Stomach smooth muscle (tissue), 2 donors: ENCODE results near the gene PASK.

Experiments used
- H3K27ac ChIP-seq: one replicate; pipeline ENCODE4 v1.7.0; 2013; ENCODE audit warnings: mild to moderate bottlenecking, low read length, inconsistent platforms
- H3K27me3 ChIP-seq, 2 donors: one replicate each; pipeline ENCODE4 v1.7.0; 2013; ENCODE audit warnings: low read length in 2 of 2; ENCODE audit not compliant: insufficient read depth in 2 of 2, control insufficient read depth in 1 of 2
- H3K36me3 ChIP-seq, 2 donors: one replicate each; pipeline ENCODE4 v1.7.0; 2013; ENCODE audit warnings: low read length in 2 of 2; ENCODE audit not compliant: control insufficient read depth in 2 of 2, insufficient read depth in 2 of 2
- H3K4me1 ChIP-seq: one replicate; pipeline ENCODE4 v1.7.0; 2013; ENCODE audit warnings: low read length; ENCODE audit not compliant: control insufficient read depth, insufficient read depth
- H3K4me3 ChIP-seq, 2 donors: one replicate each; pipeline ENCODE4 v1.7.0; 2013; ENCODE audit warnings: low read length in 2 of 2
- H3K9ac ChIP-seq, 2 donors: one replicate each; pipeline ENCODE4 v1.7.0; 2013; ENCODE audit warnings: low read length in 2 of 2, mild to moderate bottlenecking in 1 of 2
- H3K9me3 ChIP-seq, 2 donors: one replicate each; pipeline ENCODE4 v1.7.0; 2013; ENCODE audit warnings: low read length in 2 of 2; ENCODE audit not compliant: control insufficient read depth in 2 of 2
- donor health status: healthy.
- donor health status: Pancreatic carcinoma.

Gene PASK

DNA sequence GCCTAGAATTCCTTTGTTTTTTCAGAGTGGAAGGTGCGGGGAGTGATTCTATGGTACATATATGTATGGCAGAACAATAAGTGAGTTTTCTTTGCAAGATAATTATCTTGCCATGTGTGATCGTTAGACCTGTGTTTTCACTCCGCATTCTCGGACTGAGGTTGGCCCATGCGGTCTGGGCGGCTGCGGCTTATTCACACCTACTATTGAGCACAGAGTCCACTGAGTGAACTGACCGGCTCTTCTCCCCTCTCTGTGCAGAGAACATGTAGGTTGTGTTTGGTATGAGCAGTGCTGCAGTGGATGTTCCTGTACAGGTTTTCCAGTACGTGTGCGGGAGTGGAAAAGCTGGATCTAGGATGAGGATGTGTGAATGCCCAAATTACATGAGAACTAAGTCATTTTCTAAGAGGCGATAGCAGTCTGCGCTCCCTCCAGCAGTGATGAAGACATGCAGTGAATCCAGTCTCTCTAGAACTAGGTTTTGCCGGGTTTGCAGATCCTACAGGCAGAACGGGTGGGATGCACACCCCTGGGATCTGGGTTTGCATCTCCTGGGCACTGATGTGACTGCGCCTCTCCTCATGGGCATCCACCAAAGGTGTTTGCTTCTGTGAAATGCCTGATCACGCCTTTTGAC is 74.3 kb downstream of the PASK start:
- no peaks in the 10 kb centered on the region for H3K4me1 ChIP-seq
- H3K9me3 ChIP-seq = no peaks in the 10 kb centered on the region
- H3K4me3 ChIP-seq = no peak overlapping the region
- peaks cover 7 to 8% of the 10 kb centered on the region in 2 donors for H3K36me3 ChIP-seq
- H3K27ac ChIP-seq = no peak overlapping the region
- H3K27me3 ChIP-seq = peaks cover 0 to 2% of the 10 kb centered on the region in 2 donors
- H3K9ac ChIP-seq = no peak overlapping the region

- Histone ChIP-seq H3K9ac (no peak overlapping the region), H3K36me3 (peaks cover 7 to 8% of the 10 kb centered on the region in 2 donors), H3K27ac (no peak overlapping the region), H3K27me3 (peaks cover 0 to 2% of the 10 kb centered on the region in 2 donors), H3K4me3 (no peak overlapping the region), H3K4me1 (no peaks in the 10 kb centered on the region), H3K9me3 (no peaks in the 10 kb centered on the region)
Observed at GRCh38 chr2:241074065-241074818, 75.0 kb downstream of the PASK start.

GRCh38 chr2:241073166-241074064 is 75.9 kb downstream of the PASK start:
- H3K4me3 ChIP-seq = no peak overlapping the region
- H3K36me3 ChIP-seq = peaks cover 7 to 8% of the 10 kb centered on the region in 2 donors
- no peak overlapping the region for H3K9ac ChIP-seq
- no peaks in the 10 kb centered on the region for H3K9me3 ChIP-seq
- no peaks in the 10 kb centered on the region for H3K4me1 ChIP-seq
- H3K27ac ChIP-seq = no peak overlapping the region
- peaks cover 0 to 2% of the 10 kb centered on the region in 2 donors for H3K27me3 ChIP-seq

DNA sequence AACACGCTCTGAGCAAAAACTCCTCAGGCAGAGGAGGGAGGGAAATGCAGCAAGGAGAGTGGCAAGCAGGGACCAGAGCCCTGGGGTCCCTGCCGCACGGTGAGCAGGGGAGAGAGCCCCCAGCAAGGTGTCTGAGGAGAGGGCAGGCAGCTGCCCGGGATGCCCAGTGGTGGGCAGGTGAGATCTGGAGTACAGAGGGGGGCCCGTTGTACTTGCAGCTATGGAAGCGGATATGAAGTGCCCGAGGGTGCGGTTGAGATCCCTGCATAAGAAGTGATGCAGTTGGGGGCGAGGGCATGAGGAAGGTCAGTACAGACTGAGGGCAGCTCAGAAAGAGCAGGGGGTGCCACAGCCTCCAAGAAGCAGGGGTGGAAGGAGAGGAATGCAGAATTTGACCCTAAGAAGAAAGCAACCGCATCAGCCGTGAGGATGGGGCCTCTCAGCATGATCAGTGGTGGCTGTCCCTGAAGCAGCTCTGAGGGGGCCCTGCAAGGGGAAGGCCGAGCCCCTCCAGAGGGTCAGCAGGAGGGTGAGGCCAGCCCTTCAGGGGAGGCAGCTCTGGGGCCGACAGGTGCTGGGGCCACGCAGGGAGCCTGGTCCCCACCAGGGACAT is 76.6 kb downstream of the PASK start:
- Histone ChIP-seq H3K4me3 (no peak overlapping the region), H3K4me1 (no peaks in the 10 kb centered on the region), H3K9ac (no peak overlapping the region), H3K9me3 (no peaks in the 10 kb centered on the region), H3K27me3 (peaks cover 0 to 2% of the 10 kb centered on the region in 2 donors), H3K36me3 (peaks cover 7 to 8% of the 10 kb centered on the region in 2 donors), H3K27ac (no peak overlapping the region)

- Histone ChIP-seq H3K4me1 (no peaks in the 10 kb centered on the region), H3K36me3 (peaks cover 7 to 8% of the 10 kb centered on the region in 2 donors), H3K27ac (no peak overlapping the region), H3K9ac (no peak overlapping the region), H3K27me3 (peaks cover 0 to 2% of the 10 kb centered on the region in 2 donors), H3K9me3 (no peaks in the 10 kb centered on the region), H3K4me3 (no peak overlapping the region)
Observed at GRCh38 chr2:241072151-241072550, 77.1 kb downstream of the PASK start.

GRCh38 chr2:241071677-241072111 is 77.6 kb downstream of the PASK start:
- no peak overlapping the region for H3K4me3 ChIP-seq
- no peaks in the 10 kb centered on the region for H3K9me3 ChIP-seq
- H3K27me3 ChIP-seq = peaks cover 0 to 2% of the 10 kb centered on the region in 2 donors
- no peak overlapping the region for H3K9ac ChIP-seq
- H3K36me3 ChIP-seq = peaks cover 7 to 8% of the 10 kb centered on the region in 2 donors
- no peaks in the 10 kb centered on the region for H3K4me1 ChIP-seq
- no peak overlapping the region for H3K27ac ChIP-seq

GRCh38 chr2:241070811-241071676 is 78.2 kb downstream of the PASK start:
- H3K9ac ChIP-seq = no peak overlapping the region
- no peak overlapping the region for H3K27ac ChIP-seq
- H3K36me3 ChIP-seq = peaks cover 7 to 8% of the 10 kb centered on the region in 2 donors
- no peak overlapping the region for H3K4me3 ChIP-seq
- H3K9me3 ChIP-seq = no peaks in the 10 kb centered on the region
- H3K4me1 ChIP-seq = no peaks in the 10 kb centered on the region
- peaks cover 0 to 2% of the 10 kb centered on the region in 2 donors for H3K27me3 ChIP-seq

GRCh38 chr2:241070361-241070760 is 78.9 kb downstream of the PASK start:
- no peak overlapping the region for H3K27ac ChIP-seq
- no peak overlapping the region for H3K9ac ChIP-seq
- peaks cover 7 to 8% of the 10 kb centered on the region in 2 donors for H3K36me3 ChIP-seq

GRCh38 chr2:241069821-241070281 is 79.4 kb downstream of the PASK start:
- H3K27me3 ChIP-seq = peaks cover 0 to 8% of the 10 kb centered on the region in 2 donors
- H3K9ac ChIP-seq = no peak overlapping the region
- no peak overlapping the region for H3K27ac ChIP-seq
- H3K4me1 ChIP-seq = no peaks in the 10 kb centered on the region
- no peak overlapping the region for H3K4me3 ChIP-seq
- H3K9me3 ChIP-seq = no peaks in the 10 kb centered on the region
- H3K36me3 ChIP-seq = peaks cover 3 to 4% of the 10 kb centered on the region in 2 donors

More at GRCh38 chr2:241070361-241070760, 78.9 kb downstream of the PASK start:
- no peaks in the 10 kb centered on the region for H3K4me1 ChIP-seq
- no peaks in the 10 kb centered on the region for H3K9me3 ChIP-seq
- H3K27me3 ChIP-seq = peaks cover 0 to 4% of the 10 kb centered on the region in 2 donors
- H3K4me3 ChIP-seq = no peak overlapping the region
